Type B pancreatic cell (in vitro differentiated cells): ENCODE data around the gene NPIPB8. TPM values are rescaled to one million over a fixed set of nuclear protein-coding genes. Genes with fewer than 3 reads are reported as not detected.
"Not testable (repeated sequence)": the region's sequence is repeated elsewhere in the genome, so short reads cannot be mapped to it uniquely, and the experiment has no call there.

ENCODE experiments used
- DNase-seq: peaks from one replicate; pipeline ENCODE4 v3.0.0; 2021; ENCODE audit warnings: mixed read lengths; ENCODE audit not compliant: unreplicated experiment; ENCODE audit errors: extremely low spot score
- H3K27ac Mint-ChIP-seq: 2 replicates; pipeline ENCODE4 v1.8.0; 2021; ENCODE audit warnings: mild to moderate bottlenecking, mixed read lengths
- H3K27me3 Mint-ChIP-seq: 2 replicates; pipeline ENCODE4 v1.8.0; 2021; ENCODE audit warnings: mixed read lengths
- H3K36me3 Mint-ChIP-seq: 2 replicates; pipeline ENCODE4 v1.8.0; 2021; ENCODE audit warnings: mixed read lengths
- H3K4me1 Mint-ChIP-seq: one replicate; pipeline ENCODE4 v1.8.0; 2021; ENCODE audit warnings: mixed read lengths; ENCODE audit not compliant: unreplicated experiment
- H3K4me3 Mint-ChIP-seq: 2 replicates; pipeline ENCODE4 v1.8.0; 2021; ENCODE audit warnings: mild to moderate bottlenecking, mixed read lengths
- H3K9me3 Mint-ChIP-seq: 2 replicates; pipeline ENCODE4 v1.8.0; 2021; ENCODE audit warnings: mixed read lengths
- total RNA-seq: library from RNA; stranded (reverse); gene quantifications from 2 replicates; pipeline ENCODE4 v1.2.1, GENCODE V29; 2021; ENCODE audit warnings: low replicate concordance

The NPIPB8 gene
- total RNA-seq, 1 donor from 2014 or later: not detected

DNA sequence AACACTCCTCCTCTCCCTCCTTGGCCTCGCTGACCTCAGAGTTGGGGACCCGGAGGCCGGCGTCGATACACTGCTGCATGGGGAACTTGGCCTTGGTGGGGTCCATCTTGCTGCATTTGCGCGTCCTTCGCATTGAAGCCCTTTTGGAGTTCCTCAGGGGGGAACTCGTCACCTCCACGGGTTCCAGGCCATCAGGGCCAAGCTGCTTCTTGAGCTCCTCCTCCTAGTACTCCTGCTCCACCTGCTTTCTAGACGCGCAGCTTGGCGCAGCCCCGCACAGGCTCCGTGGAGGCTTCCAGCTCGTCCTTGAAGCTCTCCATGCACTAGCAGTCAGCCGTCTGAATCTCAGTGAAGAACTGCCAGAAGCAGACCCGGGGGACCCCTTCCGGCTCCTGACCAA is 62.5 kb downstream of the NPIPB8 start:
- not testable (repeated sequence) for DNase-seq, H3K4me1 Mint-ChIP-seq, H3K9me3 Mint-ChIP-seq, H3K4me3 Mint-ChIP-seq, H3K27me3 Mint-ChIP-seq, H3K36me3 Mint-ChIP-seq, H3K27ac Mint-ChIP-seq

DNA sequence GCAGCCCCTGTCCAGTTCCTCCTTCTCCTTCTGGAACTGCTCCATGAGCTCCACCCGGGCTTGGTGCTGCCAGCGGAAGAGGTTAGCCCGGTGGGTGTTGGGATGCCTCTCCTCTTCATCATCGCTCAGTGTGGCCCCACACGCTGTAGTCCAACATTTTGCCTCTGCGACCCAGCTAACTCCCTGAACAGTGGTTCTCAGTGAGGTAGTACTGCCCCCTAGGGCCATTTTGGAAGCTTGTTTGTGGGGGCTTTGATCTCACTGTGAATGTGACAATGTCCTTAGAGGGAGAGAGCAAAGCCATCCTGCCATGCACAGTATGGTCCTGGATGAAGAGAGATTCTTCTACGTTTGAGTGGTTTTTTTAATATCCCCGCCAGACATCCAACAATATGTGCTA is 63.5 kb downstream of the NPIPB8 start:
- not testable (repeated sequence) for H3K27me3 Mint-ChIP-seq, H3K27ac Mint-ChIP-seq, H3K9me3 Mint-ChIP-seq, DNase-seq, H3K4me3 Mint-ChIP-seq, H3K36me3 Mint-ChIP-seq, H3K4me1 Mint-ChIP-seq

DNA sequence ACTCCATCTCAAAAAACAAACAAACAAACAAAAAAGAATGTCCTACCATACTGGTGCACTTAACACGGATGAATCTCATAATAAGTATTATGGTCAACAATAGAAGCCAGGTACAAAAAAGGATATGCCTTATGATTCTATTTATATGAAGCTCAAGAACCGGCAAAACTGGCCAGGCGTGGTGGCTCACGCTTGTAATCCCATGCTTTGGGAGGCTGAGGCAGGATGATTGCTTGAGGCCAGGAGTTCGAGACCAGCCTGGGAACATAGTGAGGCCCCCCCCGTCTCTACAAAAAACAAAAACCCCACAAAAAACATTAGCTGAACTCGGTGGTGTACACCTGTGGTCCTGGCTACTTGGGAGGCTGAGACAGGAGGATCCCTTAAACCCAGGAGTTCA is 66.4 kb downstream of the NPIPB8 start:
- not testable (repeated sequence) for H3K36me3 Mint-ChIP-seq, H3K4me1 Mint-ChIP-seq, H3K9me3 Mint-ChIP-seq, H3K27me3 Mint-ChIP-seq, H3K27ac Mint-ChIP-seq, DNase-seq, H3K4me3 Mint-ChIP-seq

Other genes starting within 250 kb of the NPIPB8 start
- 83.1 and 83.2 TPM in 2 replicates for gene EIF3CL, start 234.2 kb upstream of the NPIPB8 start, total RNA-seq
- gene NPIPB7, start 165.7 kb upstream of the NPIPB8 start, total RNA-seq: not detected in 2 replicates
- 36.0 and 56.3 TPM in 2 replicates for gene CLN3, start 146.0 kb upstream of the NPIPB8 start, total RNA-seq
- 0.14 and 0.21 TPM in 2 replicates for gene APOBR, start 143.4 kb upstream of the NPIPB8 start, total RNA-seq
- not detected in 2 replicates for gene IL27, start 131.2 kb upstream of the NPIPB8 start, total RNA-seq
- 1.2 and 4.8 TPM in 2 replicates for gene NUPR1, start 99.1 kb upstream of the NPIPB8 start, total RNA-seq
- 21.4 and 29.6 TPM in 2 replicates for gene SGF29, start 84.1 kb upstream of the NPIPB8 start, total RNA-seq
- gene SULT1A2, start 41.0 kb upstream of the NPIPB8 start, total RNA-seq: 3.5 and 14.2 TPM in 2 replicates
- gene SULT1A1, start 28.0 kb upstream of the NPIPB8 start, total RNA-seq: 15.9 and 22.2 TPM in 2 replicates
- 764 and 778 TPM in 2 replicates for gene EIF3C, start 73.4 kb downstream of the NPIPB8 start, total RNA-seq
- 1.2 and 3.0 TPM in 2 replicates for gene NPIPB9, start 113.7 kb downstream of the NPIPB8 start, total RNA-seq
- gene ATXN2L, start 184.9 kb downstream of the NPIPB8 start, total RNA-seq: 166 and 208 TPM in 2 replicates
- gene TUFM, start 208.3 kb downstream of the NPIPB8 start, total RNA-seq: 177 and 182 TPM in 2 replicates
- 62.3 and 75.1 TPM in 2 replicates for gene SH2B1, start 225.8 kb downstream of the NPIPB8 start, total RNA-seq
- 1.5 and 4.4 TPM in 2 replicates for gene ATP2A1, start 240.4 kb downstream of the NPIPB8 start, total RNA-seq